Ishikawa (cell line): ENCODE data around the gene HSPA14.

Source experiments
- CREB1 ChIP-seq: IDR thresholded peaks from 2 replicates; pipeline ENCODE4 v1.6.1; 2012; ENCODE audit warnings: low read depth
- EGR1 ChIP-seq: IDR thresholded peaks from 2 replicates; pipeline ENCODE4 v1.6.1; 2012
- EP300 ChIP-seq: IDR thresholded peaks from 2 replicates; pipeline ENCODE4 v1.6.1; 2012; ENCODE audit warnings: borderline replicate concordance
- FOXM1 ChIP-seq: IDR thresholded peaks from 2 replicates; pipeline ENCODE4 v1.6.1; 2012; ENCODE audit warnings: low read depth, borderline replicate concordance
- NFIC ChIP-seq: IDR thresholded peaks from 2 replicates; pipeline ENCODE4 v1.6.1; 2012
- RAD21 ChIP-seq: IDR thresholded peaks from 2 replicates; pipeline ENCODE4 v1.6.1; 2012; ENCODE audit warnings: low read depth
- TAF1 ChIP-seq: IDR thresholded peaks from 2 replicates; pipeline ENCODE4 v1.6.1; 2012; ENCODE audit warnings: low read depth, mild to moderate bottlenecking
- TCF12 ChIP-seq: IDR thresholded peaks from 2 replicates; pipeline ENCODE4 v1.6.1; 2012; ENCODE audit warnings: low read depth
- ZBTB7A ChIP-seq: IDR thresholded peaks from 2 replicates; pipeline ENCODE4 v1.6.1; 2012; ENCODE audit warnings: low read depth
- TF ChIP-seq, protein P1 (sequence below): IDR thresholded peaks from 2 replicates; pipeline ENCODE4 v1.6.1; 2012
- TF ChIP-seq, protein P2 (sequence below): IDR thresholded peaks from 2 replicates; pipeline ENCODE4 v1.6.1; 2012

DNA sequence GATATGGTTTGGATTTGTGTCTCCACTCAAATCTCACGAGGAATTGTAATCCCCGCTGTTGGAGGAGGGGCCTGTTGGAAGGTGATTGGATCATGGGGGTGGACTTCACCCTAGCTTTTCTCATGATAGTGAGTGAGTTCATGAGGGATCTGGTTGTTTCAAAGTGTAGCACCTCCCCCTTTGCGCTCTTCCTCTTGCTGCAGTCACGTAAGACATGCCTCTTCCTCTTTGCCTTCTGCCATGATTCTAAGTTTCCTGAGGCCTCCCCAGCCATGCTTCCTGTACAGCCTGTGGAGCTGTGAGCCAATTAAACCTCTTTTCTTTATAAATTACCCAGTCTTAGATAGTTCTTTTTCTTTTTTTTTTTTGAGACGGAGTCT is 17.3 kb upstream of the HSPA14 start:
- TF ChIP-seq, protein P1, sequence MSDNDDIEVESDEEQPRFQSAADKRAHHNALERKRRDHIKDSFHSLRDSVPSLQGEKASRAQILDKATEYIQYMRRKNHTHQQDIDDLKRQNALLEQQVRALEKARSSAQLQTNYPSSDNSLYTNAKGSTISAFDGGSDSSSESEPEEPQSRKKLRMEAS, result no peak
- no peak for TF ChIP-seq ZBTB7A
- TF ChIP-seq EP300, result no peak
- no peak for TF ChIP-seq RAD21
- no peak for TF ChIP-seq TCF12
- no peak for TF ChIP-seq NFIC
- TF ChIP-seq, protein P2, sequence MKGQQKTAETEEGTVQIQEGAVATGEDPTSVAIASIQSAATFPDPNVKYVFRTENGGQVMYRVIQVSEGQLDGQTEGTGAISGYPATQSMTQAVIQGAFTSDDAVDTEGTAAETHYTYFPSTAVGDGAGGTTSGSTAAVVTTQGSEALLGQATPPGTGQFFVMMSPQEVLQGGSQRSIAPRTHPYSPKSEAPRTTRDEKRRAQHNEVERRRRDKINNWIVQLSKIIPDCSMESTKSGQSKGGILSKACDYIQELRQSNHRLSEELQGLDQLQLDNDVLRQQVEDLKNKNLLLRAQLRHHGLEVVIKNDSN, result no peak
- TF ChIP-seq CREB1, result no peak
- TF ChIP-seq EGR1, result no peak
- no peak for TF ChIP-seq TAF1
- no peak for TF ChIP-seq FOXM1
